GM19455 (cell line): ENCODE results near the gene SFXN2.
"Not testable (repeated sequence)": the region's sequence is repeated elsewhere in the genome, so short reads cannot be mapped to it uniquely, and the experiment has no call there.

Experiments used
- ATAC-seq: cut with Tn5 transposase; IDR thresholded peaks from one replicate; pipeline ENCODE4 v1.9.1; 2021; ENCODE audit not compliant: unreplicated experiment

SFXN2 gene

GRCh38 chr10:102718220-102718619, 3.8 kb downstream of the SFXN2 start:
- no peak for ATAC-seq

- no peak for ATAC-seq
Measured at GRCh38 chr10:102720337-102720736, 5.9 kb downstream of the SFXN2 start.

GRCh38 chr10:102720775-102721301, 6.4 kb downstream of the SFXN2 start:
- no peak for ATAC-seq

GRCh38 chr10:102721954-102722353, 7.5 kb downstream of the SFXN2 start:
- ATAC-seq: no peak

GRCh38 chr10:102723989-102724388, 9.6 kb downstream of the SFXN2 start:
- no peak for ATAC-seq

DNA sequence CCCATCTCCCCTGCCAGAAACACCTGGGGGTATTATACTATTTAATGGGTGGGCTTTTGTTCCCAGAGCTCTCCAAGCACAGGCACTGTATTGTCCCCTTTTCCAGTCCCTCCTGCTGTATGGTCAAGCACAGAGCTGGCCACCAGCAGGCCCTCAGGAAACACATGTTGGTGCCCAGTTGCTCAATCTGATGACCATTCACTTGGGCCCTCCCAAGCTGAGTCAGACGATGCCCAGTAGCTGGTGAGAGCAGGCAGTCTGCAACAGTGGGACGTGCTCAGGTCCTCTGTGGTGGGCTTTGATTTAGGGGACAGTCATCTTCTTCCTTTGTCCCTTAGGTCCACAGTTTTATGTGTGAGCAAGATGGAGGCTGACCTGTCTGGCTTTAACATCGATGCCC, 11.8 kb downstream of the SFXN2 start:
- no peak for ATAC-seq

- no peak for ATAC-seq
Measured at GRCh38 chr10:102727037-102727818, 12.8 kb downstream of the SFXN2 start.

- no peak for ATAC-seq
Measured at GRCh38 chr10:102729029-102730026, 14.9 kb downstream of the SFXN2 start.

- ATAC-seq: no peak
Measured at GRCh38 chr10:102731222-102731800, 16.9 kb downstream of the SFXN2 start.

- no peak for ATAC-seq
Measured at GRCh38 chr10:102732661-102733060, 18.2 kb downstream of the SFXN2 start.

GRCh38 chr10:102735065-102735562, 20.7 kb downstream of the SFXN2 start:
- no peak for ATAC-seq

DNA sequence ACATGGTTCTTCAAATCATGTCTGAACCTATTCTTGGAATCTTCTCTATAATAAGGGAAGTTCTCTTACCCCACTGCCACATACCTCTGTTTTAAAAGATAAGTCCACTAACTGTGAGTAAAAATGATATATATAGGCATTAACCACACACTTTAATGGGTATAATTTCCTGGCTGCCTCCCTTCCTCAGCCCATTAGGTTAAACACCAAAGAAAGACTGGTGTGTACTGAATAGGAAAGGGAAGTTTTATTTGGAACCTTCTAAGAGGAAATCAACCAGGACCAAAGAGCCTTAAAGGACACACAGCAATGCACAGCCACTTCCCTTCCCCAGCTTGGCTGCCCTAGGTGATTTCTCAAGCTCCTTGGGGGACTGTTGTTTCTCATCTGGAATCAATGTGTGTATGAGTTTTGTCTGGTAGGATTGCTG, 24.3 kb downstream of the SFXN2 start:
- no peak for ATAC-seq

GRCh38 chr10:102740229-102740628, 25.8 kb downstream of the SFXN2 start:
- ATAC-seq: no peak

DNA sequence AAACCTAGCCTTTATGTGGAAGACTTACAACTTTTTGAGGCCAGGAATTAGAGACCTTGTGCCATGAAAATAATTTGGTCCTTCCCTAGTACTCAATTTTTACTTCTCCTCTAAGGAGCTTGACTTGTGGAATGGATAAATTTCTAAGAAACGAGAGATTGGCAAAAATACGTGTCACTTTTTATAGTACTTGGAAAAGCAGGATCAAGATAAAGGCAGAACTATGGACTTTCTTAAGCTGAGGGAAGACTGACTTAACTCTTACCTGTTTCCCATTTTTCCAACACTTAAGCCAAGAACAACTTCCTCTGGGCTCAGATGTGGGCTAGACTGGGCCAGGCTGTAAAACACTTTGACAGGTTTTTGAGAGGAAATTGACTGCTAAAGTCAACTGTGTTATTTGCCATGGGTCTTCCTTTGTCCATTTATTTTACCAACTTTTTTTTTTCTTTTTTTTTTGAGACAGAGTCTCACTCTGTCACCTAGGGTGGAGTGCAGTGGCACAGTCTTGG, 27.3 kb downstream of the SFXN2 start:
- no peak for ATAC-seq

DNA sequence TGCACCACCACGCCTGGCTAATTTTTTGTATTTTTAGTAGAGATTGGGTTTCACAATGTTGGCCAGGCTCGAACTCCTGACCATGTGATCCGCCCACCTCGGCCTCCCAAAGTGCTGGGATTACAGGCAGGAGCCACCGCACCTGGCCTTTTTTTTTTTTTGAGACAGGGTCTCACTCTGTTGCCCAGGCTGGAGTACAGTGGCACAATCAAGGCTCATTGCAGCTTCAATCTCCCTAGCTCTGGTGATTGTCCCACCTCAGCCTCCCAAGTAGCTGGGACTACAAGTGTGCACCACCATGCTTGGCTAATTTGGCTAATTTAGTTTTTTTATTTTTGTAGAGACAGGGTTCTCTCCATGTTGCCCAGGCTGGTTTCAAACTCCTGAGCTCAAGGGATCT, 27.9 kb downstream of the SFXN2 start:
- not testable (repeated sequence) for ATAC-seq

- ATAC-seq: no peak
Measured at GRCh38 chr10:102743078-102743587, 28.7 kb downstream of the SFXN2 start.

DNA sequence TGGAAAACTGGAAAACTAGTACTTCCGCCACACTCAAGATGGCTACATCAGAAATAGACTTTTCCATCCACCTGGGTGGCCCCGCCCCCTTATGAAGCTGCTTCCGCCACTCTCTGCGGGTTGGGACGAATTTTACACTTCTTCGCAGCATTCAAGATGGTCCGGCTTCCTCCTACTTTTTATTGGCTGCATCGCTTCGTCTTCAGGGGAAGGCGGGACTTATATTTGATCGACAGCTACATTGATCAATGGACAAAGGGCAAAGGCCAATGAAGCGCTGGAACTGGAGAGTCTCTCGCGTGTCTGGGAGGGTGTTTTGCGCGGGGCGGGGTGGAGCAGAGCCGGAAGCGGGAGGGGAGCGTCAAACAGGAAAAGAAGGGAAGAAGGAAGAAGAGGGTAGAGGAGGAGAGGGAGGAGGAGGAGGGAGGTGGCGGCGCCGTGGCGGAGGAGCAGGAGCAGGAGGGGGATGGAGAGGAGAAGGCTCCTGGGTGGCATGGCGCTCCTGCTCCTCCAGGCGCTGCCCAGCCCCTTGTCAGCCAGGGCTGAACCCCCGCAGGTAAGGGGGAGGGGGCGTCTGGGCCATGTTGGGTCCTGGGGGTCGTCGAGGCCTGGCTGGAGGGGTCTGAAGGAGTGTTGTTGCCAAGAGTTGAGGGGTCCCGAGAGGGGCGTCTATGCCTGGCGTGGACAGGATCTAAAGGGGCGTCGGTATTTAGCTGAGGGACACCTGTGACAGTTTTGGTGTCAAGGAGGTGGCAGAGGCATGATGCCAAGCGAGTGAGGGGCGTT, 29.3 kb downstream of the SFXN2 start, which contains the start of gene WBP1L:
TSS of gene WBP1L (plus strand) at position 361 of the 786 bp plus-strand sequence. CDS start at position 467, 106 bp downstream.
- ATAC-seq: peak; percentile 94

- ATAC-seq: no peak
Measured at GRCh38 chr10:102744374-102745051, 30.1 kb downstream of the SFXN2 start.

DNA sequence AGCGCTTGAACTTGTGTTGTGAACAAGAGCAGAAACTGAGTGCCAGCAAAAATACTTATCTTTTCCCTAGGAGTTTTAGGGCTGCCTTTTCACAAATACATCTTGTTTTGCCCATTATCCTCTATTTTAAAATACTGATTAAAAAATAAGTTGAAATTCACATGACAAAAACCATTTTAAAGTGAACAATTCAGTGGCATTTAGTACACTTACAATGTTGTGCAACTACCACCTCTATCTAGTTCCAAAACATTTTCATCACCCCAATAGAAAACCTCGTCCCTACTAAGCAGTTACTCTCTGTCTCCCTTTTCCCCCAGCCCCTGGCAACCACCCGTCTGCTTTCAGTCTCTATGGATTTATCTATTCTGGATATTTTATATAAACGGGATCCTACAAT, 30.7 kb downstream of the SFXN2 start:
- ATAC-seq: no peak
